DOHH2 (cell line): ENCODE data around the gene ANTXR1.

Experiments
- H3F3A ChIP-seq: fragments of 200-600 bp; sonication (generic), shearing (Covaris generic); 2 replicates; pipeline ENCODE4 v1.6.0; 2016; ENCODE audit warnings: antibody characterized with exemption, mild to moderate bottlenecking; ENCODE audit not compliant: control insufficient read depth, insufficient read depth
- H3K27ac ChIP-seq: fragments of 200-600 bp; sonication (generic); 2 replicates; pipeline ENCODE4 v1.5.1; 2014; ENCODE audit warnings: low read depth, mild to moderate bottlenecking, low read length, moderate library complexity
- H3K27me3 ChIP-seq: fragments of 200-600 bp; sonication (generic); 2 replicates; pipeline ENCODE4 v1.6.1; 2014; ENCODE audit warnings: mild to moderate bottlenecking, low read length, mixed read lengths; ENCODE audit not compliant: control insufficient read depth
- H3K36me3 ChIP-seq: fragments of 200-600 bp; sonication (generic); 2 replicates; pipeline ENCODE4 v1.6.1; 2014; ENCODE audit warnings: mild to moderate bottlenecking, low read length, moderate library complexity, mixed read lengths; ENCODE audit not compliant: control insufficient read depth
- H3K4me1 ChIP-seq: fragments of 200-600 bp; sonication (generic); 2 replicates; pipeline ENCODE4 v1.6.1; 2014; ENCODE audit warnings: mild to moderate bottlenecking, low read length, mixed read lengths; ENCODE audit not compliant: control insufficient read depth
- H3K4me2 ChIP-seq: fragments of 200-600 bp; sonication (generic); 2 replicates; pipeline ENCODE4 v1.6.0; 2014; ENCODE audit warnings: mild to moderate bottlenecking, low read length, moderate library complexity
- H3K4me3 ChIP-seq: fragments of 200-600 bp; sonication (generic); 2 replicates; pipeline ENCODE4 v1.5.1; 2014; ENCODE audit warnings: mild to moderate bottlenecking, low read length, mixed read lengths
- H3K79me2 ChIP-seq: fragments of 200-600 bp; sonication (generic); 2 replicates; pipeline ENCODE4 v1.6.1; 2014; ENCODE audit warnings: mild to moderate bottlenecking, low read length, mixed read lengths; ENCODE audit not compliant: control insufficient read depth
- H3K9me2 ChIP-seq: fragments of 200-600 bp; sonication (generic); replicated peaks from 2 replicates; pipeline ENCODE4 v1.6.1; 2014; ENCODE audit warnings: mild to moderate bottlenecking, low read length, mixed read lengths; ENCODE audit not compliant: control insufficient read depth
- H3K9me3 ChIP-seq: fragments of 200-600 bp; sonication (generic); 2 replicates; pipeline ENCODE4 v1.6.1; 2014; ENCODE audit warnings: antibody characterized with exemption, low read length, mixed read lengths; ENCODE audit not compliant: control insufficient read depth, insufficient read depth
- H4K20me1 ChIP-seq: fragments of 200-600 bp; sonication (generic); 2 replicates; pipeline ENCODE4 v1.6.0; 2014; ENCODE audit warnings: low read depth, mild to moderate bottlenecking, antibody characterized with exemption, low read length, moderate library complexity; ENCODE audit not compliant: control insufficient read depth, insufficient read depth
- CTCF ChIP-seq: fragments of 200-600 bp; sonication (generic); IDR thresholded peaks from one replicate; pipeline ENCODE4 v1.5.1; 2014; ENCODE audit warnings: antibody characterized with exemption, mild to moderate bottlenecking, low read depth, low read length; ENCODE audit not compliant: poor library complexity, severe bottlenecking
- EZH2phosphoT487 ChIP-seq: fragments of 200-600 bp; sonication (generic); IDR thresholded peaks from 2 replicates; pipeline ENCODE4 v1.6.1; 2017; ENCODE audit warnings: borderline replicate concordance, mild to moderate bottlenecking, antibody characterized with exemption, low read length, moderate library complexity, mixed read lengths

ANTXR1 gene

DNA sequence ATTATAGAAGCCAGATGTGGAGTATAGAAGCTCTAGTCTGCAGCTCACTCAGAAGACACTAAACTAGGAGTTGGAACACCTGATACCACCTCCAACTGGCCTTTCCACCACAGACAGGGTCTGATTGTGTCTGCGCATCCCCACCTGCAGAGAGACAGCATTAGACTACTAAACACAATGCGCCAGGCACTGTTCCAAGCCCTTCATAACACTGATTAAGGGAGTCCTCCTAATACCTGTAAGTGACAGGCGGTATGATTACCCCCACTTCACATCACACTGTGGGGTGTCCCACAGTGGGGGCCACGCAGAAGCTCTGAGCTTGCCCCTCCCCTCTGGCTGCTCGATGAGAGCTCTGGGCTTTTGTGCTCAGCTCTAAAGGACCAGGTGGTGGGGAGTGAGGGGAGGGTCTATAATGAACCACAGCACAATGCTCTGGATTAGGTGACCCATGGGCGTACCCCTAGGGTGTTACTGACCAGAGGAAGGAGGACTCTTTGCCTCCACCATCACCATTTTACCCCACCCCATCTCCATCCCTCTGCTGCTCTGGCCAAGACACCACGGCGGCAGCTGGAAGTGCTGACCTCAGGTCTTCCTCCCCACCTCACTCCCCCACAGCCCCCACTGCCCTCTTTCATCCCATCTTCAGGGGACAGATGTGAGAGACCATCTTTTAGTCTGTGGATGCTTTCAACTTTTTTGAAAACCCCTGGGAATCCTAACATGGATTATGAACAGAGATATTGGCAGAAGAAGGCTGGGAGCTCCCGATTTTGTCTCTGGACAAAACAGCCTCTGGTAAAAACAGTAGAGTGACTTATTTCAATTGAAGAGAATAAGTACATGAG lies 228.9 kb downstream of the ANTXR1 start:
- no peaks in the 10 kb centered on the region for H3F3A ChIP-seq
- H3K9me3 ChIP-seq = no peaks in the 10 kb centered on the region
- H3K27me3 ChIP-seq = peaks cover 3% of the 10 kb centered on the region; the same call in 1 of the 2 replicates
- H3K4me3 ChIP-seq = no peak overlapping the region
- H4K20me1 ChIP-seq = no peaks in the 10 kb centered on the region
- no peaks in the 10 kb centered on the region for H3K9me2 ChIP-seq
- no peaks in the 10 kb centered on the region for H3K4me1 ChIP-seq
- no peaks in the 10 kb centered on the region for H3K79me2 ChIP-seq
- no peak overlapping the region for H3K4me2 ChIP-seq
- H3K36me3 ChIP-seq = no peaks in the 10 kb centered on the region
- H3K27ac ChIP-seq = no peak overlapping the region
- TF ChIP-seq EZH2phosphoT487 = no peak
- TF ChIP-seq CTCF = no peak

- no peaks in the 10 kb centered on the region for H3K36me3 ChIP-seq
- no peak overlapping the region for H3K27ac ChIP-seq
- H3K4me1 ChIP-seq = no peaks in the 10 kb centered on the region
- TF ChIP-seq CTCF (no peak), EZH2phosphoT487 (no peak)
- no peaks in the 10 kb centered on the region for H3K79me2 ChIP-seq
- no peak overlapping the region for H3K4me2 ChIP-seq
- no peaks in the 10 kb centered on the region for H3K9me2 ChIP-seq
- H3K27me3 ChIP-seq = peaks cover 3% of the 10 kb centered on the region; the same call in 1 of the 2 replicates
- no peak overlapping the region for H3K4me3 ChIP-seq
- H3F3A ChIP-seq = no peaks in the 10 kb centered on the region
- no peaks in the 10 kb centered on the region for H4K20me1 ChIP-seq
- H3K9me3 ChIP-seq = no peaks in the 10 kb centered on the region
Measured at GRCh38 chr2:69242651-69243051, 229.7 kb downstream of the ANTXR1 start.

GRCh38 chr2:69243652-69244051 lies 230.7 kb downstream of the ANTXR1 start:
- Histone ChIP-seq H3K79me2 (no peaks in the 10 kb centered on the region), H3K9me2 (no peaks in the 10 kb centered on the region), H3K4me3 (no peak overlapping the region), H3K27ac (no peak overlapping the region), H3K4me1 (no peaks in the 10 kb centered on the region), H3K27me3 (peaks cover 3% of the 10 kb centered on the region; the same call in 1 of the 2 replicates), H3F3A (no peaks in the 10 kb centered on the region), H3K9me3 (no peaks in the 10 kb centered on the region), H3K36me3 (no peaks in the 10 kb centered on the region), H4K20me1 (no peaks in the 10 kb centered on the region), H3K4me2 (no peak overlapping the region)
- TF ChIP-seq EZH2phosphoT487 (no peak), CTCF (no peak)
